ENCODE measurements around the gene CTBP2. TPM values are rescaled to one million over a fixed set of nuclear protein-coding genes. Genes with fewer than 3 reads are reported as not detected.

The CTBP2 gene
- polyA plus RNA-seq, 1 donor (not counting 4 experiments of a cell fraction or from before 2014, with no cell fraction given) = 76.0 TPM

GRCh38 chr10:125076891-125077541, 83.3 kb downstream of the CTBP2 start:
- no peak for TF ChIP-seq EZH2 (IDR thresholded peaks at IDR 0.05; ENCODE audit: low read length)
- TF ChIP-seq CTCF (optimal IDR thresholded peaks at IDR 0.05 in 1 of 3, IDR thresholded peaks at IDR 0.05 in 1 of 3, conservative IDR thresholded peaks at IDR 0.05 in 1 of 3; ENCODE audit: extremely low read depth in 1 of 3, insufficient read depth in 2 of 3, low read length in 3 of 3) = no peak
- H2AFZ ChIP-seq (ENCODE audit: control insufficient read depth, low read length) = no peak overlapping the region
- no peak overlapping the region for H3K9ac ChIP-seq (ENCODE audit: control insufficient read depth, extremely low read depth, insufficient read depth, low read length)
- peaks cover 17 to 33% of the 10 kb centered on the region in 2 experiments for H3K36me3 ChIP-seq (ENCODE audit: control insufficient read depth in 2 of 2, extremely low read depth in 1 of 2, insufficient read depth in 2 of 2, low read length in 2 of 2)
- peaks cover 2% of the 10 kb centered on the region for H3K9me1 ChIP-seq (ENCODE audit: control insufficient read depth, extremely low read depth, insufficient read depth, low read length)
- dilution Hi-C loops (cut with MboI; ENCODE audit: extremely low pct_ligation_motif_present, low sequenced_read_pairs) = no loop called here
- no peaks in the 10 kb centered on the region for H3K4me1 ChIP-seq (ENCODE audit: control insufficient read depth, extremely low read depth, insufficient read depth, low read length)
- no peaks in the 10 kb centered on the region for H3K9me3 ChIP-seq (ENCODE audit: control insufficient read depth, low read depth, low read length)
- no peak for DNase-seq (ENCODE audit: low read depth, low spot score)
- no peak overlapping the region for H3K27ac ChIP-seq (ENCODE audit: control insufficient read depth, insufficient read depth, low read length)
- H4K20me1 ChIP-seq (ENCODE audit: control insufficient read depth, extremely low read depth, insufficient read depth, low read length) = peaks cover 17% of the 10 kb centered on the region
- H3K27me3 ChIP-seq (ENCODE audit: control insufficient read depth, extremely low read depth, insufficient read depth, low read length) = no peaks in the 10 kb centered on the region
- H3K4me3 ChIP-seq (ENCODE audit: control insufficient read depth in 2 of 3, extremely low read depth in 1 of 3, insufficient read depth in 2 of 3, low read depth in 1 of 3, low read length in 3 of 3) = no peak overlapping the region
- no peak overlapping the region for H3K4me2 ChIP-seq (ENCODE audit: control insufficient read depth, extremely low read depth, insufficient read depth, low read depth, low read length)
- peaks cover 91% of the 10 kb centered on the region for H3K79me2 ChIP-seq (ENCODE audit: control insufficient read depth, insufficient read depth, low read length)
- no peak for FAIRE-seq

- peaks cover 16 to 29% of the 10 kb centered on the region in 2 experiments for H3K36me3 ChIP-seq (ENCODE audit: control insufficient read depth in 2 of 2, extremely low read depth in 1 of 2, insufficient read depth in 2 of 2, low read length in 2 of 2)
- DNase-seq (ENCODE audit: low read depth, low spot score) (no peak), FAIRE-seq (no peak)
- no peaks in the 10 kb centered on the region for H3K4me1 ChIP-seq (ENCODE audit: control insufficient read depth, extremely low read depth, insufficient read depth, low read length)
- H2AFZ ChIP-seq (ENCODE audit: control insufficient read depth, low read length) = no peak overlapping the region
- H3K9ac ChIP-seq (ENCODE audit: control insufficient read depth, extremely low read depth, insufficient read depth, low read length) = no peak overlapping the region
- dilution Hi-C loops (cut with MboI; ENCODE audit: extremely low pct_ligation_motif_present, low sequenced_read_pairs) = no loop called here
- TF ChIP-seq CTCF (optimal IDR thresholded peaks at IDR 0.05 in 1 of 3, IDR thresholded peaks at IDR 0.05 in 1 of 3, conservative IDR thresholded peaks at IDR 0.05 in 1 of 3; ENCODE audit: extremely low read depth in 1 of 3, insufficient read depth in 2 of 3, low read length in 3 of 3) (no peak), EZH2 (IDR thresholded peaks at IDR 0.05; ENCODE audit: low read length) (no peak)
- peaks cover 11% of the 10 kb centered on the region for H4K20me1 ChIP-seq (ENCODE audit: control insufficient read depth, extremely low read depth, insufficient read depth, low read length)
- no peak overlapping the region for H3K4me2 ChIP-seq (ENCODE audit: control insufficient read depth, extremely low read depth, insufficient read depth, low read depth, low read length)
- H3K9me1 ChIP-seq (ENCODE audit: control insufficient read depth, extremely low read depth, insufficient read depth, low read length) = peaks cover 2% of the 10 kb centered on the region
- H3K79me2 ChIP-seq (ENCODE audit: control insufficient read depth, insufficient read depth, low read length) = peaks cover 91% of the 10 kb centered on the region
- no peaks in the 10 kb centered on the region for H3K27me3 ChIP-seq (ENCODE audit: control insufficient read depth, extremely low read depth, insufficient read depth, low read length)
- no peaks in the 10 kb centered on the region for H3K9me3 ChIP-seq (ENCODE audit: control insufficient read depth, low read depth, low read length)
- no peak overlapping the region for H3K4me3 ChIP-seq (ENCODE audit: control insufficient read depth in 2 of 3, extremely low read depth in 1 of 3, insufficient read depth in 2 of 3, low read depth in 1 of 3, low read length in 3 of 3)
- H3K27ac ChIP-seq (ENCODE audit: control insufficient read depth, insufficient read depth, low read length) = no peak overlapping the region
Measured at GRCh38 chr10:125076121-125076825, 84.1 kb downstream of the CTBP2 start.

Measured in keratinocyte (primary cell).